A549 (cell line): Measurements from ENCODE around the gene VRK2. TPM values are rescaled to one million over a fixed set of nuclear protein-coding genes. Genes with fewer than 3 reads are reported as not detected.
A peak's percentile ranks its signal among the peaks of the same experiment; 100 is the strongest.
"Not testable (repeated sequence)": the region's sequence is repeated elsewhere in the genome, so short reads cannot be mapped to it uniquely, and the experiment has no call there.

ENCODE experiments used
- ATAC-seq, 2 experiments: fragments of 200-7000 bp in 1 of 2; fragments of >200 bp in 1 of 2; cut with Nextera tagmentation in 1 of 2; cut with Tn5 transposase in 1 of 2; 3 replicates each; pipeline versions ENCODE4 v1.8.0 to v1.9.1; 2018 to 2020; ENCODE audit warnings: mild to moderate bottlenecking in 1 of 2, moderate library complexity in 1 of 2
- CTCF ChIA-PET: fragments of 300-600 bp; sonication (Branson Sonifier 250); formaldehyde crosslinking; extraction: SDS; loops from one replicate; lab custom pipeline; 2021; ENCODE audit warnings: antibody characterized with exemption, inconsistent platforms; lab: Yijun Ruan, JAX
- POLR2A ChIA-PET: fragments of 350-600 bp; formaldehyde crosslinking; extraction: SDS; loops from one replicate; lab custom pipeline; 2021; ENCODE audit warnings: antibody characterized with exemption, inconsistent platforms; lab: Yijun Ruan, JAX
- DNase-seq, 2 experiments: peaks; one replicate each; pipeline versions ENCODE4 v3.0.0 to v3.0.0-alpha.2; 2011 to 2016; ENCODE audit warnings: low read depth in 1 of 2, low spot score in 1 of 2
- FAIRE-seq: peaks from 2 replicates; lab custom pipeline; 2011; peaks lifted over from hg19 to GRCh38; lab: Jason Lieb, UNC
- H3K27ac ChIP-seq, 2 experiments: fragments of >200 bp; sonication (Bioruptor Twin); formaldehyde crosslinking; 3 replicates each; pipeline ENCODE4 v1.5.1; 2016 to 2017
- H3K4me1 ChIP-seq: fragments of >200 bp; sonication (Bioruptor Twin); formaldehyde crosslinking; 3 replicates; pipeline ENCODE4 v1.6.1; 2016
- H3K4me2 ChIP-seq: fragments of >200 bp; sonication (Bioruptor Twin); formaldehyde crosslinking; 3 replicates; pipeline ENCODE4 v1.6.1; 2016
- H3K4me3 ChIP-seq: fragments of >200 bp; sonication (Bioruptor Twin); formaldehyde crosslinking; 3 replicates; pipeline ENCODE4 v1.5.1; 2016
- H3K9me3 ChIP-seq: fragments of >200 bp; sonication (Bioruptor Twin); formaldehyde crosslinking; 3 replicates; pipeline ENCODE4 v1.6.1; 2016
- CBX2 ChIP-seq: fragments of 200-600 bp; sonication (generic); IDR thresholded peaks from 2 replicates; pipeline ENCODE4 v1.6.1; 2016; ENCODE audit warnings: low read depth, mild to moderate bottlenecking, borderline replicate concordance
- CEBPB ChIP-seq, 2 experiments: fragments of >200 bp in 1 of 2; sonication (Bioruptor Twin) in 1 of 2; formaldehyde crosslinking in 1 of 2; IDR thresholded peaks; 2 replicates each; pipeline ENCODE4 v1.6.1; 2012 to 2016
- CHD2 ChIP-seq: fragments of 150-350 bp; IDR thresholded peaks from 2 replicates; pipeline ENCODE4 v1.6.1; 2014; ENCODE audit warnings: low read length; ENCODE audit not compliant: partially characterized antibody
- EHF ChIP-seq: fragments of 250-450 bp; sonication (Bioruptor Pico); IDR thresholded peaks from 2 replicates; pipeline ENCODE4 v1.5.0; 2020; ENCODE audit warnings: mild to moderate bottlenecking
- FOSL2 ChIP-seq, 2 experiments: fragments of 450-650 bp in 1 of 2; fragments of >200 bp in 1 of 2; sonication (Bioruptor Twin) in 1 of 2; formaldehyde crosslinking; IDR thresholded peaks; 2 replicates each; pipeline versions ENCODE4 v1.5.0 to v1.6.1; 2016 to 2020; ENCODE audit warnings: mild to moderate bottlenecking in 1 of 2, moderate library complexity in 1 of 2
- HOXB5 ChIP-seq: fragments of 250-450 bp; sonication (Bioruptor Pico); IDR thresholded peaks from 2 replicates; pipeline ENCODE4 v1.5.0; 2020; ENCODE audit warnings: mild to moderate bottlenecking, moderate library complexity
- JUN ChIP-seq, 2 experiments: fragments of >200 bp; sonication (Bioruptor Twin); formaldehyde crosslinking; IDR thresholded peaks; 2 replicates in 1 of 2; 3 replicates in 1 of 2; pipeline ENCODE4 v1.6.1; 2016 to 2017
- JUNB ChIP-seq: fragments of >200 bp; sonication (Bioruptor Twin); formaldehyde crosslinking; IDR thresholded peaks from 2 replicates; pipeline ENCODE4 v1.6.1; 2016
- NFE2L2 ChIP-seq: fragments of 150-350 bp; conservative IDR thresholded peaks from 2 replicates; pipeline ENCODE4 v1.6.1; 2014; ENCODE audit warnings: low read length
- NPAS2 ChIP-seq: fragments of 250-450 bp; sonication (Bioruptor Pico); IDR thresholded peaks from 2 replicates; pipeline ENCODE4 v1.8.0; 2022; ENCODE audit warnings: mild to moderate bottlenecking, moderate library complexity, borderline replicate concordance
- NR3C1 ChIP-seq: fragments of >200 bp; sonication (Bioruptor Twin); formaldehyde crosslinking; IDR thresholded peaks from 3 replicates; pipeline ENCODE4 v1.6.1; 2017
- RARB ChIP-seq: fragments of 250-450 bp; sonication (Bioruptor Pico); IDR thresholded peaks from 2 replicates; pipeline ENCODE4 v1.8.0; 2021; ENCODE audit warnings: mild to moderate bottlenecking, moderate library complexity
- RCOR1 ChIP-seq: fragments of 150-350 bp; IDR thresholded peaks from 2 replicates; pipeline ENCODE4 v1.6.1; 2014; ENCODE audit warnings: antibody characterized with exemption, low read length, low read depth
- ZFP36 ChIP-seq: fragments of 450-650 bp; IDR thresholded peaks from 2 replicates; pipeline ENCODE4 v1.6.1; 2014; ENCODE audit warnings: borderline replicate concordance; ENCODE audit not compliant: partially characterized antibody
- WGBS: methylation state at CpG from one replicate; pipeline ENCODE4 v1.1.6; 2017; ENCODE audit errors: missing lambda C conversion rate; 5-methylcytosine and 5-hydroxymethylcytosine counted together
- polyA plus RNA-seq, 4 experiments: library from polyadenylated mRNA; depleted of rRNA in 3 of 4; stranded (reverse); fragments of >200 nt; fragmentation: RNase III in 1 of 4; extraction: RNeasy Plus Mini Kit Qiagen cat#74134 plus additional on column Dnase treatment in 1 of 4; gene quantifications; 2 replicates in 3 of 4; 3 replicates in 1 of 4; pipeline ENCODE4 v1.2.3, GENCODE V29; 2011 to 2017
- TF ChIP-seq, protein P1 (sequence below): fragments of 250-450 bp; sonication (Bioruptor Pico); IDR thresholded peaks from 2 replicates; pipeline ENCODE4 v1.5.0; 2020; ENCODE audit warnings: low read depth, mild to moderate bottlenecking, moderate library complexity
- TF ChIP-seq, protein P2 (sequence below): fragments of >200 bp; sonication (Bioruptor Twin); formaldehyde crosslinking; IDR thresholded peaks from 3 replicates; pipeline ENCODE4 v1.5.1; 2016
- TF ChIP-seq, protein P3 (sequence below): fragments of 250-450 bp; sonication (Bioruptor Pico); IDR thresholded peaks from 2 replicates; pipeline ENCODE4 v1.5.0; 2021; ENCODE audit warnings: mild to moderate bottlenecking, moderate library complexity, borderline replicate concordance
- TF ChIP-seq, protein P4 (sequence below): IDR thresholded peaks from 2 replicates; pipeline ENCODE4 v1.6.1; 2012
- TF ChIP-seq, protein P5 (sequence below): IDR thresholded peaks from 2 replicates; pipeline ENCODE4 v1.6.1; 2012
- TF ChIP-seq, protein P6 (sequence below): fragments of 150-350 bp; IDR thresholded peaks from 2 replicates; pipeline ENCODE4 v1.6.1; 2014; ENCODE audit warnings: low read depth, mild to moderate bottlenecking, low read length

Gene VRK2
- polyA plus RNA-seq, 2 of the 4 experiments (the other 2 are of a cell fraction) = 19.4 to 80.9 TPM

DNA sequence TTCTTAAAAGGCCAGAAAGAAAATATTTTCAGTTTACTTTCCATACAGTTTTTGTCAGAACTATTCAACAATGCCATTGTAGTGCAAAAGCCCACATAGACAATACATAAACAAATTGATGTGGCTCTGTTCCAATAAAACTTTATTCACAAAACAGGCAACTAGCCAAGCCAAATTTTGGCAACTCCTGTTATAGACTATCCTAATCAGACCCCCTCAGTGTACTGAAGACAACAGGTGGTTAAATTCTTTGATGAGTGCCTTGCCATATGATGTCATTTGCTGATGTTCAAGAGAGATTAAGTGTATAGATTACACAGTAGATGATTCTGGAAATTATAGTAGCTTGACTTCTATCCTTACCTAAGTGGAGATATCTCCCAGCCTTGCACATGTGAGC is 111.1 kb downstream of the VRK2 start (continued):
- TF ChIP-seq RARB (CRISPR knock-in tag) (no peak), JUNB (no peak)
- TF ChIP-seq, protein P1, sequence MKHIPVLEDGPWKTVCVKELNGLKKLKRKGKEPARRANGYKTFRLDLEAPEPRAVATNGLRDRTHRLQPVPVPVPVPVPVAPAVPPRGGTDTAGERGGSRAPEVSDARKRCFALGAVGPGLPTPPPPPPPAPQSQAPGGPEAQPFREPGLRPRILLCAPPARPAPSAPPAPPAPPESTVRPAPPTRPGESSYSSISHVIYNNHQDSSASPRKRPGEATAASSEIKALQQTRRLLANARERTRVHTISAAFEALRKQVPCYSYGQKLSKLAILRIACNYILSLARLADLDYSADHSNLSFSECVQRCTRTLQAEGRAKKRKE (CRISPR knock-in tag) = no peak

DNA sequence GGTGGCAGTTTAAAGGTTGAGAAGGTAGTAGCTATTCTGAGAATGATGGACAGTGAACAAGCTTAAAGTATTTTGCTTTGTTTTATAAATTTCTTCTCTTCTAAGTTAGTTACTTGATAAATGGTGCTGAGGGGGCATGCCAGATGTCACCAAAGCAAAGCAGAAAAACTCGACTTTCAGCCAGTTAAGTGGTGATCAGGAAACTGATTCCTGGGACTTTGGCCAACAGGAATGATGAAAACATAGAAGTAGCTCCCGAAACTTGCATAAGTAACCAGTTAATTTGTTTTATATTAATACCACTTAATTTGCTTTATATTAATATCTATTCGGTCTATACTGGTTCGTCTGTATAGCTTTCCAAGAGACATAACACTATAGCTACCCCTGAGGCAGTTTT is 111.9 kb downstream of the VRK2 start:
- Histone ChIP-seq H3K9me3 (no peaks in the 10 kb centered on the region), H3K4me2 (no peak overlapping the region), H3K27ac (no peak overlapping the region)
- POLR2A ChIA-PET = no interaction called here
- DNase-seq (no peak), ATAC-seq (no peak)
- WGBS = 91% methylated on average over 4 of the region's 4 CpGs
- no peak for TF ChIP-seq NPAS2
- no peak for TF ChIP-seq EHF (CRISPR knock-in tag)
- TF ChIP-seq CBX2 = no peak
- TF ChIP-seq JUN (IDR thresholded peaks at IDR 0.05) = no peak
- TF ChIP-seq NR3C1 = no peak
- TF ChIP-seq JUNB = no peak
- no peak for TF ChIP-seq ZFP36
- no peak for TF ChIP-seq CHD2
- TF ChIP-seq RCOR1 = no peak
- no peak for TF ChIP-seq HOXB5 (CRISPR knock-in tag)
- TF ChIP-seq, protein P2, sequence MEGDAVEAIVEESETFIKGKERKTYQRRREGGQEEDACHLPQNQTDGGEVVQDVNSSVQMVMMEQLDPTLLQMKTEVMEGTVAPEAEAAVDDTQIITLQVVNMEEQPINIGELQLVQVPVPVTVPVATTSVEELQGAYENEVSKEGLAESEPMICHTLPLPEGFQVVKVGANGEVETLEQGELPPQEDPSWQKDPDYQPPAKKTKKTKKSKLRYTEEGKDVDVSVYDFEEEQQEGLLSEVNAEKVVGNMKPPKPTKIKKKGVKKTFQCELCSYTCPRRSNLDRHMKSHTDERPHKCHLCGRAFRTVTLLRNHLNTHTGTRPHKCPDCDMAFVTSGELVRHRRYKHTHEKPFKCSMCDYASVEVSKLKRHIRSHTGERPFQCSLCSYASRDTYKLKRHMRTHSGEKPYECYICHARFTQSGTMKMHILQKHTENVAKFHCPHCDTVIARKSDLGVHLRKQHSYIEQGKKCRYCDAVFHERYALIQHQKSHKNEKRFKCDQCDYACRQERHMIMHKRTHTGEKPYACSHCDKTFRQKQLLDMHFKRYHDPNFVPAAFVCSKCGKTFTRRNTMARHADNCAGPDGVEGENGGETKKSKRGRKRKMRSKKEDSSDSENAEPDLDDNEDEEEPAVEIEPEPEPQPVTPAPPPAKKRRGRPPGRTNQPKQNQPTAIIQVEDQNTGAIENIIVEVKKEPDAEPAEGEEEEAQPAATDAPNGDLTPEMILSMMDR = no peak
- TF ChIP-seq, protein P3, sequence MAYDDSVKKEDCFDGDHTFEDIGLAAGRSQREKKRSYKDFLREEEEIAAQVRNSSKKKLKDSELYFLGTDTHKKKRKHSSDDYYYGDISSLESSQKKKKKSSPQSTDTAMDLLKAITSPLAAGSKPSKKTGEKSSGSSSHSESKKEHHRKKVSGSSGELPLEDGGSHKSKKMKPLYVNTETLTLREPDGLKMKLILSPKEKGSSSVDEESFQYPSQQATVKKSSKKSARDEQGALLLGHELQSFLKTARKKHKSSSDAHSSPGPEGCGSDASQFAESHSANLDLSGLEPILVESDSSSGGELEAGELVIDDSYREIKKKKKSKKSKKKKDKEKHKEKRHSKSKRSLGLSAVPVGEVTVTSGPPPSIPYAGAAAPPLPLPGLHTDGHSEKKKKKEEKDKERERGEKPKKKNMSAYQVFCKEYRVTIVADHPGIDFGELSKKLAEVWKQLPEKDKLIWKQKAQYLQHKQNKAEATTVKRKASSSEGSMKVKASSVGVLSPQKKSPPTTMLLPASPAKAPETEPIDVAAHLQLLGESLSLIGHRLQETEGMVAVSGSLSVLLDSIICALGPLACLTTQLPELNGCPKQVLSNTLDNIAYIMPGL = no peak
- TF ChIP-seq FOSL2 (IDR thresholded peaks at IDR 0.05) = no peak
- no peak for TF ChIP-seq FOSL2 (CRISPR knock-in tag; IDR thresholded peaks at IDR 0.05)
- TF ChIP-seq, protein P4, sequence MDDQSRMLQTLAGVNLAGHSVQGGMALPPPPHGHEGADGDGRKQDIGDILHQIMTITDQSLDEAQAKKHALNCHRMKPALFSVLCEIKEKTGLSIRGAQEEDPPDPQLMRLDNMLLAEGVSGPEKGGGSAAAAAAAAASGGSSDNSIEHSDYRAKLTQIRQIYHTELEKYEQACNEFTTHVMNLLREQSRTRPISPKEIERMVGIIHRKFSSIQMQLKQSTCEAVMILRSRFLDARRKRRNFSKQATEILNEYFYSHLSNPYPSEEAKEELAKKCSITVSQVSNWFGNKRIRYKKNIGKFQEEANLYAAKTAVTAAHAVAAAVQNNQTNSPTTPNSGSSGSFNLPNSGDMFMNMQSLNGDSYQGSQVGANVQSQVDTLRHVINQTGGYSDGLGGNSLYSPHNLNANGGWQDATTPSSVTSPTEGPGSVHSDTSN = no peak
- TF ChIP-seq, all 56 proteins: peak for 0
- no peak for FAIRE-seq
- Histone ChIP-seq H3K4me3 (no peak overlapping the region), H3K4me1 (no peaks in the 10 kb centered on the region)
- CTCF ChIA-PET = interaction anchor here (1.3 to 1.8 kb wide), 2 partner anchors 9 to 21 kb away, joined by 3 to 7 read pairs; no protein-coding TSS in a partner anchor

DNA sequence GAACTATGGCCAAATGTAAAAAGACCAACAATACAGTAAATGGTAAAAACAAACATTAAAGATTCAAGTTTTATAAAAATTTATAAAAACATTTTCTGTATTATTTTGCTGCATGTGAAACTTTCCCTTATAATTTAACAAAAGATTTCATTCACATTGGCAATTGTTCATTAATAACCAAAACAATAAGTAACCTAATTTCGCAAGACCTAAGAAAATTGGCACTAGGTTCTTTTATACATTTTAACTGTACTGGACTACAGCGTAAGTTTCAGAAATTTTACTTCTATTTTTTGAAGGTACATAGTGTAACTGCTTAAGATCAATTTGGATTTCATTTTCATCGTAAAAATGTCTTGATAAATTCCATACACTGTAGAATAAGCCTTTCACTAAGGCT is 117.3 kb downstream of the VRK2 start:
- no peak overlapping the region for H3K4me2 ChIP-seq
- no peak overlapping the region for H3K4me3 ChIP-seq
- TF ChIP-seq, protein P5, sequence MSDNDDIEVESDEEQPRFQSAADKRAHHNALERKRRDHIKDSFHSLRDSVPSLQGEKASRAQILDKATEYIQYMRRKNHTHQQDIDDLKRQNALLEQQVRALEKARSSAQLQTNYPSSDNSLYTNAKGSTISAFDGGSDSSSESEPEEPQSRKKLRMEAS = no peak
- TF ChIP-seq CEBPB (IDR thresholded peaks at IDR 0.05) (peak; percentile 38 to 46; a peak in 2 of 4 replicates), NFE2L2 (no peak)
- TF ChIP-seq, protein P6, sequence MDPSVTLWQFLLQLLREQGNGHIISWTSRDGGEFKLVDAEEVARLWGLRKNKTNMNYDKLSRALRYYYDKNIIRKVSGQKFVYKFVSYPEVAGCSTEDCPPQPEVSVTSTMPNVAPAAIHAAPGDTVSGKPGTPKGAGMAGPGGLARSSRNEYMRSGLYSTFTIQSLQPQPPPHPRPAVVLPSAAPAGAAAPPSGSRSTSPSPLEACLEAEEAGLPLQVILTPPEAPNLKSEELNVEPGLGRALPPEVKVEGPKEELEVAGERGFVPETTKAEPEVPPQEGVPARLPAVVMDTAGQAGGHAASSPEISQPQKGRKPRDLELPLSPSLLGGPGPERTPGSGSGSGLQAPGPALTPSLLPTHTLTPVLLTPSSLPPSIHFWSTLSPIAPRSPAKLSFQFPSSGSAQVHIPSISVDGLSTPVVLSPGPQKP = no peak
- TF ChIP-seq, all 56 proteins: peak for 1
- Histone ChIP-seq H3K4me1 (no peaks in the 10 kb centered on the region), H3K27ac (no peak overlapping the region), H3K9me3 (no peaks in the 10 kb centered on the region)
- DNase-seq (no peak), FAIRE-seq (no peak), ATAC-seq (no peak)
- 92% methylated on average over 3 of the region's 3 CpGs for WGBS
- POLR2A ChIA-PET = no interaction called here
- CTCF ChIA-PET = no interaction called here

DNA sequence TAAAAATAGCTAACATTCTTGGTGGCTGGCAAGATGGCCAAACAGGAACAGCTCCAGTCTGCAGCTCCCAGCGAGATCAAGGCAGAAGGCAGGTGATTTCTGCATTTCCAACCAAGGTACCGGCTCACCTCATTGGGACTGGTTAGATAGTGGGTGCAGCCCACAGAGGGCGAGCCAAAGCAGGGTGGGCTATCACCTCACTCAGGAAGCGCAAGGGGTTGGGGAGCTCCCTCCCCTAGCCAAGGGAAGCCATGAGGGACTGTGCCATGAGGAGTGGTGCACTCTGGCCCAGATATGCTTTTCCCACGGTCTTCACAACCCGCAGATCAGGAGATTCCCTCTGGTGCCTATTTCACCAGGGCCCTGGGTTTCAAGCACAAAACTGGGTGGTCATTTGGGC is 121.5 kb downstream of the VRK2 start:
- not testable (repeated sequence) for H3K4me1 ChIP-seq, H3K27ac ChIP-seq, H3K4me2 ChIP-seq, DNase-seq, FAIRE-seq, H3K9me3 ChIP-seq, H3K4me3 ChIP-seq
- WGBS = 96% methylated on average over 6 of the region's 6 CpGs
- peak in 1 of 2 experiments; percentile 39; a peak in 3 of 6 replicates for ATAC-seq
- ChIA-PET POLR2A (interaction anchor here (0.5 kb wide), 1 partner anchor 20 kb away, joined by 3 read pairs; no protein-coding TSS in a partner anchor), CTCF (interaction anchor here (2.4 kb wide), 1 partner anchor 10 kb away, joined by 7 read pairs; no protein-coding TSS in a partner anchor)

DNA sequence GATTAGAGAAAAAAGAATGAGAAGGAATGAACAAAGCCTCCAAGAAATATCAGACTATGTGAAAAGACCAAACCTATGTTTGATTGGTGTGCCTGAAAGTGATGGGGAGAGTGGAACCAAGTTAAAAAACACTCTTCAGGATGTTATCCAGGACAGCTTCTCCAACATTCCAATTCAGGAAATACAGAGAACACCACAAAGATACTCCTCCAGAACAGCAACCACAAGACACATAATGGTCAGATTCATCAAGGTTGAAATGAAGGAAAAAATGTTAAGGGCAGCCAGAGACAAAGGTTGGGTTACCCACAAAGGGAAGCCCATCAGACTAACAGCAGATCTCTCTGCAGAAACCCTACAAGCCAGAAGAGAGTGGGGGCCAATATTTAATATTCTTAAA is 123.2 kb downstream of the VRK2 start:
- POLR2A ChIA-PET, ATAC-seq, H3K27ac ChIP-seq, H3K4me2 ChIP-seq, DNase-seq, H3K4me1 ChIP-seq, CTCF ChIA-PET, FAIRE-seq, H3K9me3 ChIP-seq, H3K4me3 ChIP-seq: not testable (repeated sequence)
